ENCODE data around the gene TGFA. TPM values are rescaled to one million over a fixed set of nuclear protein-coding genes. Genes with fewer than 3 reads are reported as not detected.

The TGFA gene
- total RNA-seq, 1 experiment from 2014 or later = 50.1 TPM

DNA sequence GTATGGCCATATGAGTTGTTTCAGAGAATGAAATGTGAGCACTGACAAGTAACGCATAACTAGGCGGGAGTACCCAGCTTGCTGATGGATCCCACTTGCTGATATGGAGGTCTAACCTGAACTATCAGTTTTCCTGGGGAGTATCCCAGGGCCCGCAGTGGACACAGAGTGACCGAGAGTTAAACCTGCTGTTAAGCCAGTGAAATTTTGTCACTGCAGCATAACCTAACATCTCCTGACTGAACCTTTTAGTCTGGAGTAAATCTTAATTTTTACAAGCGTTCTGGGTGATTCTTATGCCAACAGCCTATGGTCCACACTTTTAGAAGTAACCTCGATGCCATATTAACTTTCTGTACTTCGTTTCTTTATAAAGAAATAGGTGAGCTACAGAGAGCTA is 54.4 kb downstream of the TGFA start:
- ChIA-PET RAD21 (ENCODE audit: low non-redundant PET in 1 of 2, low total read pairs in 2 of 2, uncharacterized antibody in 2 of 2, unreplicated experiment in 2 of 2) (no interaction called here), POLR2A (no interaction called here), CTCF (no interaction called here)
- Histone ChIP-seq H3K27me3 (ENCODE audit: insufficient read depth, low read length) (no peaks in the 10 kb centered on the region), H3K4me2 (ENCODE audit: low read length) (no peak overlapping the region), H3K36me3 (ENCODE audit: control insufficient read depth in 1 of 2, insufficient read depth in 2 of 2, low read length in 2 of 2) (0 out of 4 replicates have a peak, but pooled peaks cover 0 to 6% of the 10 kb centered on the region in 2 experiments), H3K9me3 (ENCODE audit: control insufficient read depth in 1 of 2, insufficient read depth in 1 of 2, low read depth in 1 of 2, low read length in 2 of 2) (no peaks in the 10 kb centered on the region), H2AFZ (ENCODE audit: low read depth, low read length, poor library complexity, severe bottlenecking) (no peak overlapping the region), H3K9me2 (ENCODE audit: insufficient read depth) (no peaks in the 10 kb centered on the region), H4K20me1 (ENCODE audit: insufficient read depth) (no peaks in the 10 kb centered on the region), H3K79me2 (ENCODE audit: insufficient read depth, low read length) (no peaks in the 10 kb centered on the region; the same call in 1 of the 2 replicates), H3K4me3 (replicated peaks in 1 of 2; ENCODE audit: low read depth in 1 of 2, low read length in 2 of 2) (no peak overlapping the region), H3K9ac (ENCODE audit: low read length) (no peak overlapping the region), H3K4me1 (ENCODE audit: control insufficient read depth in 1 of 2, insufficient read depth in 2 of 2, low read length in 2 of 2) (peaks cover 10 to 20% of the 10 kb centered on the region in 2 experiments; a peak in 3 of 4 replicates), H3K27ac (ENCODE audit: low read depth, low read length) (no peak overlapping the region)
- intact Hi-C loops (cut with micrococcal nuclease) = loop anchor here (1.0 kb wide), 1 partner anchor 116 kb away; no protein-coding TSS in a partner anchor
- BruUV-seq (replicated peaks) = no TSS peak
- TF ChIP-seq ZFX (IDR thresholded peaks at IDR 0.05) (no peak), RAD21 (IDR thresholded peaks at IDR 0.05; ENCODE audit: low read depth) (no peak)
- ATAC-seq = no peak
- DNase-seq (ENCODE audit: low read depth, low spot score) = no peak

DNA sequence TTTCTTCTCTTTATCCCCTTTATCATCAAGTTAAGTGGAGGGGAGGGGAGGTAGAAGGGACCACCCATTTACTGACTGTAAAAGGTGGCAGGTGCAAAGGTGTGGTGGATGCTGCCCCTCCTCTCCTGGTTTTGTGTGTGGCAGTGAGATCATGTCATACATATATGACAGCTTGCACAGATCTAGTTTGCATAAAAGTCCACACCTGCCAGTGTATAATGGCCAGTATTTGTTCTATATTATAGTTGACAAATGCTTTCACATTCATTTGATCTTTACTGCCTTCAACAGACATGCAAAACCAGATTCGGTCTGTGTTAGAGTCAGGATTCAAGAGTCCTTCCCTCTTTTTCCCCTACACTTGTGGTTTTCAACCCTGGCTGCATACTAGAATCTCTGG is 55.1 kb downstream of the TGFA start:
- Histone ChIP-seq H3K36me3 (ENCODE audit: control insufficient read depth in 1 of 2, insufficient read depth in 2 of 2, low read length in 2 of 2) (0 out of 4 replicates have a peak, but pooled peaks cover 0 to 6% of the 10 kb centered on the region in 2 experiments), H2AFZ (ENCODE audit: low read depth, low read length, poor library complexity, severe bottlenecking) (no peak overlapping the region), H3K9ac (ENCODE audit: low read length) (no peak overlapping the region), H3K4me1 (ENCODE audit: control insufficient read depth in 1 of 2, insufficient read depth in 2 of 2, low read length in 2 of 2) (peaks cover 10 to 20% of the 10 kb centered on the region in 2 experiments; a peak in 3 of 4 replicates), H4K20me1 (ENCODE audit: insufficient read depth) (no peaks in the 10 kb centered on the region), H3K79me2 (ENCODE audit: insufficient read depth, low read length) (no peaks in the 10 kb centered on the region; the same call in 1 of the 2 replicates), H3K27me3 (ENCODE audit: insufficient read depth, low read length) (no peaks in the 10 kb centered on the region), H3K9me2 (ENCODE audit: insufficient read depth) (no peaks in the 10 kb centered on the region), H3K4me3 (replicated peaks in 1 of 2; ENCODE audit: low read depth in 1 of 2, low read length in 2 of 2) (no peak overlapping the region), H3K4me2 (ENCODE audit: low read length) (no peak overlapping the region), H3K9me3 (ENCODE audit: control insufficient read depth in 1 of 2, insufficient read depth in 1 of 2, low read depth in 1 of 2, low read length in 2 of 2) (no peaks in the 10 kb centered on the region), H3K27ac (ENCODE audit: low read depth, low read length) (no peak overlapping the region)
- ATAC-seq (peak; percentile 26; the same call in 1 of the 2 replicates), DNase-seq (ENCODE audit: low read depth, low spot score) (no peak)
- CTCF ChIA-PET = interaction anchor here (1.0 to 1.6 kb wide), 2 partner anchors 26 to 195 kb away, joined by 4 to 5 read pairs; no protein-coding TSS in a partner anchor
- intact Hi-C loops (cut with micrococcal nuclease) = no loop called here
- RAD21 ChIA-PET (ENCODE audit: low non-redundant PET in 1 of 2, low total read pairs in 2 of 2, uncharacterized antibody in 2 of 2, unreplicated experiment in 2 of 2) = no interaction called here
- BruUV-seq (replicated peaks) = no TSS peak
- POLR2A ChIA-PET = no interaction called here
- TF ChIP-seq SP1 (IDR thresholded peaks at IDR 0.05; ENCODE audit: low read depth) = no peak
- no peak for TF ChIP-seq JUND (IDR thresholded peaks at IDR 0.05)
- TF ChIP-seq, protein P1, sequence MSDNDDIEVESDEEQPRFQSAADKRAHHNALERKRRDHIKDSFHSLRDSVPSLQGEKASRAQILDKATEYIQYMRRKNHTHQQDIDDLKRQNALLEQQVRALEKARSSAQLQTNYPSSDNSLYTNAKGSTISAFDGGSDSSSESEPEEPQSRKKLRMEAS (IDR thresholded peaks at IDR 0.05) = no peak
- no peak for TF ChIP-seq ZNF274 (IDR thresholded peaks at IDR 0.05; ENCODE audit: low read depth, low read length)

Data from HCT116 (cell line).